HepG2 (cell line): ENCODE data around the gene DHX57. TPM values are rescaled to one million over a fixed set of nuclear protein-coding genes. Genes with fewer than 3 reads are reported as not detected.

Experiments used
- ATF4 ChIP-seq, 2 experiments: fragments of 450-650 bp in 1 of 2; sonication (generic) in 1 of 2; formaldehyde crosslinking; IDR thresholded peaks; 2 replicates each; pipeline versions ENCODE4 v1.5.0 to v1.8.0; 2020 to 2022; ENCODE audit warnings: mild to moderate bottlenecking in 1 of 2, missing genetic modification reagents in 1 of 2
- CAMTA2 ChIP-seq: sonication (generic); formaldehyde crosslinking; IDR thresholded peaks from 2 replicates; pipeline ENCODE4 v1.4.0; 2020; ENCODE audit warnings: mild to moderate bottlenecking, missing genetic modification reagents, borderline replicate concordance
- CBFB ChIP-seq: sonication (generic); formaldehyde crosslinking; IDR thresholded peaks from 2 replicates; pipeline ENCODE4 v1.4.0; 2020; ENCODE audit warnings: missing genetic modification reagents
- DNMT1 ChIP-seq: sonication (generic); formaldehyde crosslinking; IDR thresholded peaks from 2 replicates; pipeline ENCODE4 v1.5.1; 2020; ENCODE audit warnings: mild to moderate bottlenecking, missing genetic modification reagents
- EHMT2 ChIP-seq: fragments of 200-600 bp; sonication (generic); IDR thresholded peaks from 2 replicates; pipeline ENCODE4 v1.7.0; 2017; ENCODE audit warnings: antibody characterized with exemption, low read depth, low read length, borderline replicate concordance
- FOXP4 ChIP-seq: sonication (generic); formaldehyde crosslinking; IDR thresholded peaks from 2 replicates; pipeline ENCODE4 v1.4.0; 2020; ENCODE audit warnings: missing genetic modification reagents
- MAF1 ChIP-seq: sonication (generic); formaldehyde crosslinking; IDR thresholded peaks from 2 replicates; pipeline ENCODE4 v1.5.0; 2020; ENCODE audit warnings: missing genetic modification reagents, borderline replicate concordance
- NFE2L2 ChIP-seq: fragments of 150-350 bp; IDR thresholded peaks from 2 replicates; pipeline ENCODE4 v1.6.1; 2014; ENCODE audit warnings: low read length
- RBAK ChIP-seq: sonication (generic); formaldehyde crosslinking; IDR thresholded peaks from 2 replicates; pipeline ENCODE4 v1.5.1; 2020; ENCODE audit warnings: mild to moderate bottlenecking, missing genetic modification reagents
- SAFB2 ChIP-seq: sonication (generic); formaldehyde crosslinking; IDR thresholded peaks from 2 replicates; pipeline ENCODE4 v1.5.1; 2020; ENCODE audit warnings: missing genetic modification reagents, low read depth, mild to moderate bottlenecking, borderline replicate concordance
- TBX3 ChIP-seq: fragments of 450-650 bp; IDR thresholded peaks from 2 replicates; pipeline ENCODE4 v1.6.1; 2017; ENCODE audit warnings: antibody characterized with exemption, mild to moderate bottlenecking, inconsistent platforms, borderline replicate concordance
- TERF1 ChIP-seq: sonication (generic); formaldehyde crosslinking; IDR thresholded peaks from 2 replicates; pipeline ENCODE4 v1.8.0; 2022; ENCODE audit warnings: mild to moderate bottlenecking, missing genetic modification reagents, moderate library complexity
- ZBTB20 ChIP-seq: sonication (generic); formaldehyde crosslinking; IDR thresholded peaks from 2 replicates; pipeline ENCODE4 v1.8.1; 2023; ENCODE audit warnings: missing genetic modification reagents, low read depth, mild to moderate bottlenecking, borderline replicate concordance
- ZBTB39 ChIP-seq: sonication (generic); formaldehyde crosslinking; IDR thresholded peaks from 2 replicates; pipeline ENCODE4 v1.5.0; 2020; ENCODE audit warnings: missing genetic modification reagents
- ZNF138 ChIP-seq: sonication (generic); formaldehyde crosslinking; IDR thresholded peaks from 2 replicates; pipeline ENCODE4 v1.5.0; 2020; ENCODE audit warnings: mild to moderate bottlenecking, low read depth, missing genetic modification reagents
- ZNF460 ChIP-seq: sonication (generic); formaldehyde crosslinking; IDR thresholded peaks from 2 replicates; pipeline ENCODE4 v1.5.1; 2020; ENCODE audit warnings: missing genetic modification reagents, mild to moderate bottlenecking, borderline replicate concordance
- ZNF737 ChIP-seq: sonication (generic); formaldehyde crosslinking; IDR thresholded peaks from 2 replicates; pipeline ENCODE4 v1.5.0; 2020; ENCODE audit warnings: missing genetic modification reagents, mild to moderate bottlenecking, borderline replicate concordance
- ZNF784 ChIP-seq: sonication (generic); formaldehyde crosslinking; IDR thresholded peaks from 2 replicates; pipeline ENCODE4 v1.5.1; 2020; ENCODE audit warnings: missing genetic modification reagents, mild to moderate bottlenecking, borderline replicate concordance
- polyA plus RNA-seq, 8 experiments: library from polyadenylated mRNA; depleted of rRNA in 3 of 8; stranded (reverse) in 7 of 8; unstranded in 1 of 8; fragments of >200 nt; fragmentation: Illumina TruSeq in 4 of 8; extraction: Trizol in 4 of 8; gene quantifications; 2 replicates each; pipeline versions ENCODE4 v1.2.1 to v1.2.3, GENCODE V29; 2011 to 2016; ENCODE audit warnings: low read depth in 4 of 8, missing spikeins in 1 of 8, mixed read lengths in 1 of 8; ENCODE audit not compliant: insufficient read depth in 1 of 8
- total RNA-seq, 5 experiments: library from RNA; depleted of rRNA; stranded (reverse); fragments of >200 nt; fragmentation: Illumina TruSeq; extraction: Trizol; gene quantifications; 2 replicates each; pipeline ENCODE4 v1.2.3, GENCODE V29; 2016; ENCODE audit warnings: low read depth in 1 of 5
- TF ChIP-seq, protein P1 (sequence below): sonication (generic); formaldehyde crosslinking; IDR thresholded peaks from 2 replicates; pipeline ENCODE4 v1.5.0; 2020; ENCODE audit warnings: missing genetic modification reagents, mild to moderate bottlenecking, borderline replicate concordance

DHX57 gene
- total and polyA plus RNA-seq, 2 of the 13 experiments (the other 11 are each of a cell fraction or from before 2014, with no cell fraction given), result 9.2 to 24.2 TPM

GRCh38 chr2:38750891-38751595 lies 124.7 kb downstream of the DHX57 start, which contains the start of gene SRSF7 (continued):
- TF ChIP-seq TERF1 (peak; percentile 97), TBX3 (0 out of 2 replicates have a peak, but pooled peaks have one; percentile 45), ZNF460 (CRISPR knock-in tag) (no peak; the same call in 1 of the 2 replicates), ZNF138 (CRISPR knock-in tag) (peak; percentile 80; the same call in 1 of the 2 replicates), RBAK (CRISPR knock-in tag) (0 out of 2 replicates have a peak, but pooled peaks have one; percentile 19), ZBTB20 (CRISPR knock-in tag) (peak; percentile 95), ZBTB39 (CRISPR knock-in tag) (peak; percentile 85; the same call in 1 of the 2 replicates), ATF4 (CRISPR knock-in tag; IDR thresholded peaks at IDR 0.05) (peak in 1 of 2 experiments; percentile 77; a peak in 2 of 4 replicates), ZNF784 (peak; percentile 89; the same call in 1 of the 2 replicates), SAFB2 (CRISPR knock-in tag) (peak; percentile 60; the same call in 1 of the 2 replicates), ZNF737 (CRISPR knock-in tag) (0 out of 2 replicates have a peak, but pooled peaks have one; percentile 17), FOXP4 (CRISPR knock-in tag) (peak; percentile 47; the same call in 1 of the 2 replicates), NFE2L2 (no peak), CAMTA2 (CRISPR knock-in tag) (peak; percentile 98), DNMT1 (no peak; the same call in 1 of the 2 replicates), CBFB (peak; percentile 79), EHMT2 (no peak), MAF1 (CRISPR knock-in tag) (no peak)
- TF ChIP-seq, protein P1, sequence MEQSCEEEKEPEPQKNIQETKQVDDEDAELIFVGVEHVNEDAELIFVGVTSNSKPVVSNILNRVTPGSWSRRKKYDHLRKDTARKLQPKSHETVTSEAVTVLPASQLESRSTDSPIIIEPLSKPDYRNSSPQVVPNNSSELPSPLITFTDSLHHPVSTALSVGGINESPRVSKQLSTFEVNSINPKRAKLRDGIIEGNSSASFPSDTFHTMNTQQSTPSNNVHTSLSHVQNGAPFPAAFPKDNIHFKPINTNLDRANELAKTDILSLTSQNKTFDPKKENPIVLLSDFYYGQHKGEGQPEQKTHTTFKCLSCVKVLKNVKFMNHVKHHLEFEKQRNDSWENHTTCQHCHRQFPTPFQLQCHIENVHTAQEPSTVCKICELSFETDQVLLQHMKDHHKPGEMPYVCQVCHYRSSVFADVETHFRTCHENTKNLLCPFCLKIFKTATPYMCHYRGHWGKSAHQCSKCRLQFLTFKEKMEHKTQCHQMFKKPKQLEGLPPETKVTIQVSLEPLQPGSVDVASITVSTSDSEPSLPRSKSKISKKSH (CRISPR knock-in tag), result peak; percentile 75; the same call in 1 of the 2 replicates
